Measurements from ENCODE around the gene CREBBP.

- no peak for TF ChIP-seq CTCF (IDR thresholded peaks at IDR 0.05 in 8 of 11, conservative IDR thresholded peaks at IDR 0.05 in 3 of 11)
- TF ChIP-seq POLR2A (IDR thresholded peaks at IDR 0.05), result no peak
These were observed 142.4 kb downstream of the CREBBP start for GRCh38 chr16:3738128-3738527.
